Esophagus muscularis mucosa (tissue), 3 donors: Measurements from ENCODE around the gene LRFN5.

Source experiments
- CTCF ChIP-seq, 3 experiments: fragments of 200-600 bp in 2 of 3; fragments of 450-650 bp in 1 of 3; sonication (generic) in 2 of 3; IDR thresholded peaks; one replicate each; pipeline ENCODE4 v1.5.1; 2017 to 2019; ENCODE audit warnings: antibody characterized with exemption in 3 of 3, mild to moderate bottlenecking in 2 of 3, moderate library complexity in 1 of 3
- POLR2AphosphoS5 ChIP-seq, 2 donors: sonication (generic); formaldehyde crosslinking; IDR thresholded peaks; one replicate each; pipeline ENCODE4 v1.6.1; 2017; ENCODE audit warnings: antibody characterized with exemption in 2 of 2

- no peak for TF ChIP-seq POLR2AphosphoS5 (IDR thresholded peaks at IDR 0.05)
- no peak for TF ChIP-seq CTCF (IDR thresholded peaks at IDR 0.05)
Observed at GRCh38 chr14:41606532-41607303, at the start of gene LRFN5.
